GM18909 (cell line): ENCODE measurements around the gene BCAS2.

Experiments
- ATAC-seq: cut with Tn5 transposase; IDR thresholded peaks from one replicate; pipeline ENCODE4 v1.9.1; 2021; ENCODE audit warnings: mild to moderate bottlenecking; ENCODE audit not compliant: unreplicated experiment, poor library complexity

The BCAS2 gene

DNA sequence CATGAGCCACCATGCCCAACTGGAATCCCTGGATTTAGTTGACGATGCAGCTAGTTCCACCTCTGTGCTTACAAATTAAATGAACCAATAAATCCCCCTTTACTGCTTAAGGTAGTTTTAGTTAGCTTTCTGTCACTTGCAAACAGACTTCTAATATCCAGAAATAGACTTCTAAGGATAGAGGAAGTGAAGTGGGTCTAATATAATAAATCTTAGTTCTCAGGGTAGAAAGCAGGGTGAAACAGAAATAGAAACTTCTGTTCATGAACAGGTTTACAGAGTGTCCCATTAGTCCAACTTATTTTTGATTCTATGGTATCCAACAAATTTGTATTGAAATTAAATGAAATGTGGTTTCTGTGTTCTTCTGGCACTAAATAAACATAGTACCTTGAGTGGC lies 20.1 kb downstream of the BCAS2 start:
- no peak for ATAC-seq

DNA sequence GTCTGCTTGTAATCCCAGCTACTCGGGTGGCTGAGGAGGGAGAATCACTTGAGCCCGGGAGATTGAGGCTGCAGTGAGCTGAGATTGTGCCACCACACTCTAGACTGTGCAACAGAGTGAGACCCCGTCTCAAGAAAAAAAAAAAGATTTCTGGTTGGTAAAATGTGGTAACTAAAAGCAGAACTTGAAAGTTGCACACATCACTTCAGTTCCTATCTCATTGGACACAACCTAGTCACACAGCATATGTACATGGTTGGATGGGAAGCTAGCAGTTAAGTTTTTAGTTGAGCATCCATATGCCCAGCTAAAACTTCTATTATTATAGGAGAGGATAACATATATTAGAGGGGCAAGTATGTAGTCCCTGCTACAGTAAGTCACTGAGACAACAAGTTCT lies 22.1 kb downstream of the BCAS2 start:
- ATAC-seq, result no peak

DNA sequence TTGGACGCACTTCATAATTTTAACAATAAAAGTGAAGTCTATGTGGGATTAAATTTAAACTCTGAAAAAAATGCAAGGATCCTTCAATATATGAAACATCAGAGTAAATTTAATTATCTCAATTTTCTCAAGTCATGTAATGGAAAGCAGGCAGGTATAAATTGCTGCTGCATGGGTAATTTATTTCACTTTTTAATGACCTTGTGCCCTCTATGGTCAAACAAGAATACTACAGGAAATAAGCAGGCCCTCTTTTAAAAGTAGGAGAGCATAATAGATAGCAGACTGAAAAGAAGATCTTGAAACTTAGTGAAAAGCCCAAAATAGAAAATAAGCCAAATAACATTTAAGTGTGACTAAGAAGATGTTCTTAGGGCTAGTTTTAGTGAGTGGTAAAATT lies 22.9 kb downstream of the BCAS2 start:
- ATAC-seq, result peak; percentile 71

DNA sequence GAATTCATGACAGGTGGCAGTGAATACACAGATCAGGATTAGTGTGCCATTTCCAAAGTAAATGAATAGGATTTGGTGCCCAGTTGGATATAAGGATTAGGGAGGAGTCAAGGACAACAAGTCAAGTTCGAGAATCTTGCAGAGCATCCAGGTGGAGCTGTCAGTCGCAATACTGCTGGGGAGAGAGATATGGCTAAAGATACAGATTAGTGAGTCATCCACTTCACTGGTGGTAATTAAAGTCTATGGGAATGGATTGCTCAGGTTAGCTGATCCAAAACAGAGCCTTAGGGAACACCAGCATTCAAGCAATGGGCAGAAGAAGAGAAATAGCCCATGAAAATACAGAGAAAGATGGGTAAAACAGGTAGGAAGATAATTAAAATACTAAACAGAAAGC lies 26.8 kb downstream of the BCAS2 start:
- ATAC-seq, result no peak

DNA sequence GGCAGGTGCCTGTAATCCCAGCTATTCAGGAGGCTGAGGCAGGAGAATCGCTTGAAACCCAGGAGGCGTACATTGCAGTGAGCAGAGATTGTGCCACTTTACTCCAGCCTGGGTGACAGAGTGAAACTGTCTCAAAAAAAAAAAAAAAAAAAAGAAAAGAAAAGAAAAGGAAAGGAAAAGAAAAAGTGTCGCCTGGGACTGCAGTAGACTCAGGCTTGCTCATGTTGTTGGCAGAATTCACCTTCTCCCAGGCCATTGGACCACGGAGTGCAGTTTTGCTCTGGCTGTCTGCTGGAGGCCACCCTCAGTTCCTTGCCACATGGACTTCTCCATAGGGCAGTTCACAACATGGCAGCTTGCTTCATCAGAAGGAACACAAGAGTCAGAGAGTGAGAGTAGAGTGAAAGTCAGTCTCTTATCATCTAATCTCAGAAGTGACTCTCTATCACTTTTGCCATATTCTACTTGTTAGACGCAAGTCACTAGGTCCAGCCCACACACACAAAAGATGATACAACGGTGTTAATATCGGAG lies 29.2 kb downstream of the BCAS2 start:
- no peak for ATAC-seq

DNA sequence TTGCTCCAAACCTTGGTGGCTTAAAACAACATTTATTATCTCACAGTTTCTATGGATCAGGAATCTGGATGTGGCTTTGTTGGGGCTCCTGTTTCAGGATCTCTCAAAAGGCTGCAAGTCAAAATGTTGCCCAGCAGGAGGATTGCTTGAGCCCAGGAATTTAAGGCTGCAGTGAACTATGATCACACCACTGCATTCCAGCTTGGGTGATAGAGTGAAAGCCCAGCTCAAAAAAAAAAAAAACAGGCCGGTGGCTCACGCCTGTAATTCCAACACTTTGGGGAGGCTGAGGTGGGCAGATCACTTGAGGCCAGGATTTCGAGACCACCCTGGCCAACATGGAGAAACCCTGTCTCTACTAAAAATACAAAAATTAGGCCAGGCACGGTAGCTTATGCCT lies 30.0 kb downstream of the BCAS2 start:
- ATAC-seq, result no peak

DNA sequence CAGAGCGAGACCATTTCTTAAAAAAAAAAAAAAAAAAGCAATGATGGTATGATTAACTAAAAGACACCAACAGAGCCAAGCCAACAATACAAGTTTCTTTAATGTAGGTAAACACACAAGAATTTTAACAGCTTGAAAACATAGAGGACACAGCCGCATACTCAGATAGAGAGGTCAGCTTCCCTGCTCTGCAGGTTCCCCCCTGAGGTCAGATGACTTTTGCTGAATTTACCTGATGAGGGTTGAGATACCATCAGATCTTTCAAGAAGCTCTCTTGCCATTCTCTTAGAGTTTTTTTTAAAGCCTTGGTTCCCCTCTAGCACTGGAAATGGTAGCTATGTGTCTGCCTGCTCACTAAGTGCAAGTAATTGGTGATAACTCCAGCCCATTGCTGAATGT lies 31.1 kb downstream of the BCAS2 start:
- no peak for ATAC-seq

DNA sequence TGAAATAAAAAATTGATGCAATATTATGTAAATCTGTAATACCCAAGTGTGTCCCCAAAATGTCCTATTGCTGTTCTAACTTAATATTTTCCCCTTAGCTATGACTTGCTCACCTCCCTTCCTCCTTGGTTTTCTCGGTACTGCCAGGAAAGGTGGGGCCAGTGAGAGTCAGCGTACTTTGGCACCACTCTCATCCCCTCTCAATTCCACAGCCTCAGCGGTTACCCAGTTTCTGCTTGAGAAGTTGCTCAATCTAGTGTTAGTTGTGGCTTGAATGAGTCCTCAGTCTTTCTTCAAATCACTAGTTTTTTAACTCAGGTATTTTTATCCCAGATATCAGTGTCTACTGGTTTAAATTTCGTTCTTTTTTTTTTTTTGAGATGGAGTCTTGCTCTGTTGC lies 32.3 kb downstream of the BCAS2 start:
- no peak for ATAC-seq

DNA sequence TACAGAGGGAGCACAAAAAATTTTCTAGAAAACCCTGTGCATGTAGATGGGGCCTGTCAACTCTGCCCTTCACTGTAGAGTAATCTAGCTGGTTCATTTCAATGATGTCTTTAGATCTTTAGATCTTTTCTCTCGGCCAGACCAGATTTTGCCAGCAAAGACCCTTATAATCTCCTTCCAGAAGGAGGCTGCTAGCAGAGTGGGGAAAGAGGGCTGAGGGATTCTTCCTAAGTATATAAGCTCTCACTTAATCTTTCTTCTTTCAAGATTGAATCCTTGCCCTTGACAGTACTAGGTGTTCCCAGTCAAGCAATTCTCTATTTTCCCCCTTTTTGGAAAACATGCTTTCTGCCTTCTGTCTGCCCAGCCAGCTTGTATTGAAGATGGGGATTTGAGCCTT lies 34.3 kb downstream of the BCAS2 start:
- no peak for ATAC-seq

DNA sequence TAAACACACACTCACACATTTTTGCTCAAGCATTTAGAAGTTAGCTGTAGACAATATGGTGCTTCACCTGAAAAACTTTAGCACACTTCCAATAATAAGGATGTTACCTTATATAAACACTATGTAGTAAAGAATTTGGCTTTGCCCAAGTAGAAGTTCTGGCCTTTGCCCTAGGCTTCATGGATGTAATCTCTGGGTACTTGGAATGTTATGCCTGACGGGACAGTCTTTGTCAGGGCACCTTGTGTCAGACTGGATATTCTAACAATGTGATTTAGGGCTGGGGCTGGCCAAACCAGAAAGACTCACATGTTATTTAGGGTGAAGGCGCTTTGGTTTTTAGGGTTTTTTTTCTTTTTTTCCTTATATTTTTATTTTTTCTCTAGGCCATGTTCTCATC lies 35.6 kb downstream of the BCAS2 start:
- ATAC-seq, result no peak

DNA sequence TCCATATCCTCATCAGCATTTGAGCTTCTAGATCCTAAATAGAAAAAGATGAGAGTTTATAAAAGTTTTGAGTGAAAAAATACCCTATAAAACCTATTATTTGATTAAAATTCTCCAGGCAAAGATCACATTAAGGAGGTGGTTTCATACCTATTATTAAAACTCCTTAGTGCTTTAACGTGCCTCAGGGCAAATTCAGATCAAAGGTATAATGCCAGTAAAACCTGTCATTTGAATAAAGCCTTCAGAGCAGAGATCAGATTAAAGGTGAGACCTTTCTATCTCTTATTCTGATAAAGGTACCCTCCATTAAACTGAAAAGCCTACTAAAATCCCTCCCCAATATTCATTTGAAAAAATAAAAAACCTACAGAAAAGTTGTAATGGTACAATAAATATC lies 36.1 kb downstream of the BCAS2 start:
- ATAC-seq, result no peak

DNA sequence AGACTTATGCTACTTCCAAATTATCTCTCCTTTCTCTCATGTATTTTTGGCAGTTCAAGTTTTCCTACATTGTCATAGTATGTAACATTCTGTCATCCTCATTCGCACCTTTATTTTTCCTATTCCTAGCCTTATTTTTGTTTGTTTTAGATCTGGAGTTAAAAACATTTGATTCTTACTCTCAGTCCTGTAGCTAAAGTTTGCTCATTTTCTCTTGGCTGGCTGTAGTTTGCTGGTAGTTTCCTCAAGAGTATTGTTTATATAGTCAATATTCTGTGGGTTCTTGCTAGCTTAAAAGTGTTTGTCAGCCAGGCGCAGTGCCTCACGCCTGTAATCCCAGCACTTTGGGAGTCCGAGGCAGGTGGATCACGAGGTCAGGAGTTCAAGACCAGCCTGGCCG lies 40.6 kb downstream of the BCAS2 start:
- ATAC-seq, result no peak

DNA sequence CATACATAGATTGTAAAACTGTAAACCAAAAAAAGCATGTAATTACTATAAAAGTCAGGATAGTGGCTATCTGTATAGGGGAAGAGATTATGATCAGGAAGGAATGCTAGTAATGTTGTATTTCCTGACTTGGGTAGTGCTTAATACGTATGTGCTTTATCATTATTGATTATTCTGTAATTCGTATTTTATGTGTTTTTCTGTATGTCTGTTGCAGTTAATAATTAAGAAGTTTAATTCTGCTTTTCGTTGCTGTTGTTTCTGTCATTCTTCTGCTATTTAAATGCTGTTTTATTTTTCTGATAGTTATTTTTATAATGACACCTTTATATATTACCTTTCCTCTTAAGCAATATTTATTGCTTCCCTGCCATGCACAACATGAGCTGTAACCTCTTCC lies 41.1 kb downstream of the BCAS2 start:
- ATAC-seq, result no peak

DNA sequence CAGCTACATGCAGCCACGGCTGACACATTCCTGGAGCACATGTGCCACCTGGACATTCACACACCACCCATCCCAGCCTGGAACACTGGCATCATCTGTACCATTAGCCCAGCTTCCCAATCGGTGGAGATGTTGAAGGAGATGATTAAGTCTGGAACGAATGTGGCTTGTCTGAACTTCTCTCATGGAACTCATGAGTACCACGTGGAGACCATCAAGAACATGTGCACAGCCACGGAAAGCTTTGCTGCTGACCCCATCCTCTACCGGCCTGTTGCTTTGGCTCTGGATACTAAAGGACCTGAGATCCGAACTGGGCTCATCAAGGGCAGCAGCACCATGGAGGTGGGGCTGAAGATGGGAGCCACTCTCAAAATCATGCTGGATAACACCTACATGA lies 45.4 kb downstream of the BCAS2 start:
- ATAC-seq, result no peak

DNA sequence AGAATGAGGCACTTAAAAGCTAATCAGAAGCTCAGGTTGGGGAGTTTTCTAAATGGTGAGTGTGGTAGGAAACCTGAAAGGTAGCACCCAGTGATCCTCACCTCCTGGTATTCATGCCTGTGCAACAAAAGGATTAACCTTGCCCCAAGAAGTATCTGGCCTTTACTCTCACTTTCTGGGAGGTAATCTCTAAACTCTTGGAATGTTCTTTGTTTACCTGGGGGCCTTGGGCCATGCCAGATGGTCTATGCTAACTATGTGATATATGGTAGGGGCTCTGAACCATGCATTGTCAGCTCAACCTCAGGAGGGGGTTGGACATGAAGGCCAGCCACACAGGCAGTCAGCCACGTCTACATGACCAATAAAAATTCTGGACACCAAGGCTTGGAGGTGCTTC lies 46.0 kb downstream of the BCAS2 start:
- no peak for ATAC-seq

DNA sequence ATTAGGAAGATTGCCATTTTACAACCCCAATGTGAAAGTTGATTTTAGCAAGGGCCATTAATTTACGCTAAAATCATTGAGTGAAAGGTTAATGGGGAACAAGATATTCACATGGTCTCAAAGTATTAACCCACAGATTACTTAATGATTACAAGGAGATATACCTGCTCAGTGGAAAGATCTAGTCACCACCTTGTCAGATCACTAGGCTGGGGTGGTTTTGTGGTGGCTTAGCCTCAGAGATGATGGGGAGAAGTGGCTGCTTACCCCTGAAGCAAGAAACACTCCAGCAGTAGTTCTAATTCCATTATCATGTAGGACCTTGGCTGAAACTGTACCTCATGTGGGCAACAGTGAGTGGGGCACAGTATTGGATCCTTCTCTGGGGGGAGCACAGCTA lies 50.3 kb downstream of the BCAS2 start:
- no peak for ATAC-seq

DNA sequence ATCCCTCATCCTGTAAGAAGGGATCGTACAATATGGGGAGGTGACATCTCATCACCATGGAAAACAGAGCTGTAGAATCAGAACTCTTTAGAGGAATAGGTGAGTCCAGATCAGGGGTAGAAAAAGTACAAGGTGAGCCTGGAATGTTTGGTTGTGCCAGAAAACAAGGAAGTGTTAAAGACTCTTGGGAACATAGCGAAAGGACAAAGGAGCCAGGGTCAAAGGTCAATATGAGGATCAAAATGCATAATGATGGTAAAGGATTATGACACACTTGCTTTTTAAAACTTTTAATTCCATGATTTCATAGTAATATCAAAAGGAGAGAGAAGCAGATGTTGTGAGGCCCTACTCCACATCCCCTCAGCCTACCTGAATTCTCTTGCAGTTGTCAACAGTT lies 51.2 kb downstream of the BCAS2 start:
- no peak for ATAC-seq

DNA sequence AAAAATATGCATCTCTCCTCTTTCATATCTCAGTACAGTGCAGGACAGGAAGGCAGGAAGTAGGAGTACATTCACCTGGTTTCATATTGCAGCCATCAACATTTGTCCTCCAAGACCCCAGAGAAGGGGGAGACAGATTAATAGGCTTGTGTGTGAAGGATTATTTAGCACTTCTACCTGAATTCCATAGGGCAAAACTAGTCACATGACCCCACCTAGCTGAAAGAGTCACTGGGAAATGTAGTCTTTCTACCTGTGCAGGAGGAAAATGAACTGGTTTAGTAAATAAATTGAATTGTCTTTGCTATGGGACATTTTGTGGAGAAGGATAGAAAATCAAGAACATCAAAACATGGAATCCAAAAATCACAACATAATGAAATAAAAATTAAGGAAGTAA lies 56.5 kb downstream of the BCAS2 start:
- ATAC-seq, result no peak

DNA sequence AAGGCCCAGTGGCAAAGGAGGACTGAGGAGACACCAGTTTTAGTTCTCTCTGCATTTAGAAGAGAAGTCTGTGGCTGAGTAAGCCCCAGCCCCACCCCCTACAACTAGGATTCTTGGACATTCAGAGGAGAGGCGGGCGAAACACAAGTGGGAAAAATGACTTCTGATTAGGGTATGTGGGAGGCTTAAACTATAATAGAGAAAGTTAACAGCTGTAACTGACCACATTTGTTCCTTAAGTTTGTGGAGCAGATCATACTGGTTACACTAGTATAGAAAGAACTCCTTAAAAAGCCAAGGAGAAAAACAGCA lies 59.2 kb downstream of the BCAS2 start:
- ATAC-seq, result no peak

DNA sequence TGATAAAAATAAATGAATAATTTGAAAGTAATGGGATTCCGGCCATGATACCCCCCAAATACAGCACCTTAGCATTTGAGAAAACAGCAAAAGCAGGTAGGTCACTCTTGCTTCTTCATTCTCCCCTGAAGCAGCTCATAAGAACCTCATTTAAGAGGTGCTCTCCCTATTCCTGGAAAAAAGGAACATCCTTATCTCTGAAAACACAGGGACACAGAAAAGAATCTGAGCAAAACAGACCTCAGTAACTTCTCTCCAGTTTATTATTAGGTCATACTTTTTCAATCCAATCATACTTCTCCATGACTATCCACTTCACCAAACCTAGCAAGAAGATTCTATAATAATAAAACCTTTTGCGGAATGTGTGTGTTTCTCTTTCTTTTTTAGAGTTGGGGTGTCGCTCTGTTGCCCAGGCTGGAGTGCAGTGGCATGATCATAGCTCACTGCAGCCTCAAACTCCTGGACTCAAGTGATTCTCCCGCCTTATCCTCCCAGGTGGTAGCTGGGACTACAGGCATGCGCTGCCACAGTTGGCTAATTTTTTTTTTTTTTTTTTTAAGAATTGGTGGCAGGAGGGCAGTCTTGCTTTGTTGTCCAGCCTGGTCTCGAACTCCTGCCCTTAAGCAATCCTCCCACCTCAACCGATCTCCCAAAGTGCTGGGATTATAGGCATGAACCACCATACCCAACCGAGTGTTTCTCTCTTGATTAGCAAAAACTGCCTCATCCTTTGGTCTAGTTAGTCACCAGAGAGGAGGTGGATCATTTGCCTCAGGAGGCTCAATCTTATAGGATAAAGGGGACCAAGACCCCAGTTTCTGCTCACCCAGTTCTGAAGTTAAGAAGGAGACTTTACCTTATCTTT lies 59.8 kb downstream of the BCAS2 start:
- ATAC-seq, result no peak
